Pancreas (tissue), 10 donors: ENCODE measurements around the gene KIF22. TPM values are rescaled to one million over a fixed set of nuclear protein-coding genes. Genes with fewer than 3 reads are reported as not detected.
"Not testable (repeated sequence)": the region's sequence is repeated elsewhere in the genome, so short reads cannot be mapped to it uniquely, and the experiment has no call there.

Experiments
- ATAC-seq, 4 donors: fragments of 200-7000 bp; cut with Tn5 transposase; one replicate each; pipeline versions ENCODE4 v1.8.0 to v1.9.1; 2020; ENCODE audit warnings: mild to moderate bottlenecking in 4 of 4, moderate library complexity in 4 of 4
- DNase-seq, 6 donors: peaks; one replicate each; pipeline ENCODE4 v3.0.0-alpha.2; 2020
- FAIRE-seq: peaks from 2 replicates; lab custom pipeline; 2012; peaks lifted over from hg19 to GRCh38; lab: Jason Lieb, UNC
- H3K27ac ChIP-seq, 4 donors: fragments of 200-600 bp; sonication (generic); 1 replicate in 3 of 4; 2 replicates in 1 of 4; pipeline versions ENCODE4 v1.5.0 to v1.8.0; 2020
- H3K27me3 ChIP-seq, 4 donors: fragments of 200-600 bp; one replicate each; pipeline ENCODE4 v1.8.0; 2021
- H3K36me3 ChIP-seq, 3 donors: fragments of 200-600 bp; sonication (generic) in 1 of 3; one replicate each; pipeline versions ENCODE4 v1.5.0 to v1.8.0; 2020 to 2021
- H3K4me1 ChIP-seq, 3 donors: fragments of 200-600 bp; one replicate each; pipeline ENCODE4 v1.8.0; 2021
- H3K4me3 ChIP-seq, 4 donors: fragments of 200-600 bp; sonication (generic) in 2 of 4; one replicate each; pipeline versions ENCODE4 v1.5.0 to v1.8.0; 2020 to 2021
- H3K9me3 ChIP-seq, 4 donors: fragments of 200-600 bp; one replicate each; pipeline ENCODE4 v1.8.0; 2021
- CTCF ChIP-seq, 4 donors: fragments of 200-600 bp; sonication (generic) in 3 of 4; IDR thresholded peaks; one replicate each; pipeline versions ENCODE4 v1.5.0 to v1.8.0; 2021; ENCODE audit warnings: antibody characterized with exemption in 4 of 4
- WGBS, 2 donors: extraction: QIAGEN DNeasy Blood & Tissue Kit; methylation state at CpG; one replicate each; pipeline ENCODE4 v1.1.7; 2013; 5-methylcytosine and 5-hydroxymethylcytosine counted together
- intact Hi-C, 3 donors: fragments of 100-400 bp; cut with DNase I; formaldehyde crosslinking; loops; one replicate each; pipeline versions ENCODE4 v1.11.1 to v1.14.2; 2022
- polyA plus RNA-seq, 2 donors: library from polyadenylated mRNA; stranded (reverse); fragments of 200-250 nt; gene quantifications; one replicate each; pipeline ENCODE4 v1.2.3, GENCODE V29; 2013
- total RNA-seq, 6 donors: library from RNA; stranded (reverse); fragmentation: NEBNext Ultra II Directional in 4 of 6; extraction: Animal tissue kit (Norgen Biotek cat#: 25700) in 4 of 6; gene quantifications; one replicate each; pipeline versions ENCODE4 v1.2.1 to v1.2.4, GENCODE V29; 2021 to 2023
- donor health status: healthy with polysubstance abuse.
- donor health status: DM: no; HTN: no; CAD: no; lungs with moderate emphysema.
- donor health status: DM: no; HTN: no; CAD: no.
- donor health status: control.
- donor health status: control.
- donor health status: Bipolar disorder and iron deficiency.
- donor health status: DM: yes; HTN: yes; CAD: no.
- donor health status: DM: no; HTN: no; CAD: no.
- donor health status: DM: no; HTN: no; CAD: no.
- donor health status: DM: yes; HTN: yes; CAD: no.

The KIF22 gene
- total and polyA plus RNA-seq, 8 donors: 7.7 to 51.2 (median 13.9) TPM

GRCh38 chr16:29777576-29778350, 12.8 kb upstream of the KIF22 start, which contains the start of gene ZG16:
Gene ZG16, plus strand, starts transcription at chr16:29778256. Its CDS starts 1,011 bp downstream, at chr16:29779267.
- Histone ChIP-seq H3K36me3 (no peaks in the 10 kb centered on the region), H3K4me1 (no peaks in the 10 kb centered on the region), H3K4me3 (no peak within 1 kb of the TSS), H3K27me3 (no peaks in the 10 kb centered on the region), H3K27ac (no peak within 1 kb of the TSS), H3K9me3 (no peaks in the 10 kb centered on the region)
- intact Hi-C loops: no loop called here
- DNase-seq (peak in 3 of 6 donors; percentile 41 to 53 (median 42)), ATAC-seq (peak; percentile 73 to 90 (median 86)), FAIRE-seq (no peak)
- WGBS, 2 donors: 65 to 67% methylated on average over 10 of the region's 10 CpGs
- TF ChIP-seq CTCF (IDR thresholded peaks at IDR 0.05): no peak

- Histone ChIP-seq H3K9me3 (no peaks in the 10 kb centered on the region), H3K27me3 (no peaks in the 10 kb centered on the region), H3K4me3 (no peak overlapping the region), H3K27ac (no peak overlapping the region), H3K36me3 (no peaks in the 10 kb centered on the region), H3K4me1 (no peaks in the 10 kb centered on the region)
- ATAC-seq (no peak), FAIRE-seq (no peak), DNase-seq (peak in 1 of 6 donors; percentile 39)
- TF ChIP-seq CTCF (IDR thresholded peaks at IDR 0.05): no peak
- intact Hi-C loops: no loop called here
- WGBS, 2 donors: 57 to 63% methylated on average over 10 of the region's 10 CpGs
Measured at GRCh38 chr16:29779474-29779873, 11.1 kb upstream of the KIF22 start.

- H3K9me3 ChIP-seq, H3K4me3 ChIP-seq, ATAC-seq, FAIRE-seq, H3K4me1 ChIP-seq, DNase-seq, H3K27ac ChIP-seq, intact Hi-C loops, H3K27me3 ChIP-seq, H3K36me3 ChIP-seq: not testable (repeated sequence)
- WGBS, 2 donors: 81% methylated on average over 13 of the region's 13 CpGs
Measured at GRCh38 chr16:29783094-29783953, 7.2 kb upstream of the KIF22 start.

- no peaks in the 10 kb centered on the region for H3K9me3 ChIP-seq
- DNase-seq: no peak
- H3K4me1 ChIP-seq: peaks cover 0 to 2% (median 0%) of the 10 kb centered on the region in 3 donors
- no peak overlapping the region for H3K27ac ChIP-seq
- intact Hi-C loops: no loop called here
- H3K27me3 ChIP-seq: no peaks in the 10 kb centered on the region
- WGBS, 2 donors: 95 to 98% methylated on average over 2 of the region's 2 CpGs
- ATAC-seq: no peak
- H3K36me3 ChIP-seq: no peaks in the 10 kb centered on the region
- H3K4me3 ChIP-seq: no peak overlapping the region
- no peak for TF ChIP-seq CTCF (IDR thresholded peaks at IDR 0.05)
- no peak for FAIRE-seq
Measured at GRCh38 chr16:29784157-29784556, 6.4 kb upstream of the KIF22 start.

GRCh38 chr16:29784901-29785500, 5.5 kb upstream of the KIF22 start:
- peak; percentile 53 to 88 (median 72) for DNase-seq
- H3K9me3 ChIP-seq: no peaks in the 10 kb centered on the region
- ATAC-seq: peak; percentile 80 to 96 (median 94)
- 12 to 18% methylated on average over 38 of the region's 38 CpGs for WGBS, 2 donors
- intact Hi-C loops: no loop called here
- peak overlapping the region in 1 of 4 donors; percentile 23 for H3K4me3 ChIP-seq
- TF ChIP-seq CTCF (IDR thresholded peaks at IDR 0.05): peak; percentile 76 to 80 (median 78)
- FAIRE-seq: no peak
- H3K27me3 ChIP-seq: no peaks in the 10 kb centered on the region
- peaks cover 0 to 8% (median 0%) of the 10 kb centered on the region in 3 donors for H3K4me1 ChIP-seq
- H3K27ac ChIP-seq: no peak overlapping the region
- no peaks in the 10 kb centered on the region for H3K36me3 ChIP-seq

- H3K36me3 ChIP-seq, intact Hi-C loops, H3K27ac ChIP-seq, H3K9me3 ChIP-seq, FAIRE-seq, ATAC-seq, DNase-seq, H3K4me3 ChIP-seq, H3K27me3 ChIP-seq: not testable (repeated sequence)
- peaks cover 4 to 14% (median 9%) of the 10 kb centered on the region in 3 donors for H3K4me1 ChIP-seq
- 67 to 77% methylated on average over 4 of the region's 4 CpGs for WGBS, 2 donors
Measured at GRCh38 chr16:29787155-29787554, 3.4 kb upstream of the KIF22 start.
